DND-41 (cell line): ENCODE results near the gene COTL1.
"Not testable (repeated sequence)": the region's sequence is repeated elsewhere in the genome, so short reads cannot be mapped to it uniquely, and the experiment has no call there.

Experiments used
- CTCF ChIP-seq: IDR thresholded peaks from 2 replicates; pipeline ENCODE4 v1.5.1; 2012; ENCODE audit warnings: borderline replicate concordance, low read length, moderate library complexity, mild to moderate bottlenecking; ENCODE audit not compliant: poor library complexity, severe bottlenecking; ENCODE audit errors: extremely low read depth
- EZH2 ChIP-seq: IDR thresholded peaks from 3 replicates; pipeline ENCODE4 v1.6.1; 2012; ENCODE audit warnings: borderline replicate concordance, low read depth, mild to moderate bottlenecking, moderate library complexity, low read length, inconsistent platforms; ENCODE audit not compliant: severe bottlenecking

DNA sequence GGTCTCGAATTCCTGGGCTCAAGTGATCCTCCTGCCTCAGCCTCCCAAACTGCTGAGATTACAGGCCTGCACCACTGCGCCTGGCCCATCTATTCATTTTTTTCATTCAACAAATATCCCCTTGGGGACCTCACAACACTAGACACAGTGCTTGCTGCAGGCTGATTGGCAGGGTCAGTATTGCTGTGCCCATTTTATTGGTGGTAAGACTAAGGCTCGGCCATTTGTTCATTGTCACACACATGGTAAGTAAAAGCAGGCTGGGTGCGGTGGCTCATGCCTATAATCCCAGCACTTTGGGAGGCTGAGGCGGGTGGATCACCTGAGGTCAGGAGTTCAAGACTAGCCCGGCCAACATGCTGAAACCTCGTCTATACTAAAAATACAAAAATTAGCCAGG lies 15.0 kb upstream of the COTL1 start:
- TF ChIP-seq CTCF, EZH2: not testable (repeated sequence)
